Stomach (tissue), 9 donors: ENCODE measurements around the gene NCKAP5. TPM values are rescaled to one million over a fixed set of nuclear protein-coding genes. Genes with fewer than 3 reads are reported as not detected.

Experiments used
- DNase-seq, 2 donors: peaks; one replicate each; pipeline versions ENCODE4 v3.0.0 to v3.0.0-alpha.2; 2013 to 2019
- H3K27ac ChIP-seq, 5 donors: fragments of 200-600 bp in 4 of 5; sonication (generic) in 4 of 5; one replicate each; pipeline ENCODE4 v1.5.1; 2013 to 2019; ENCODE audit warnings: mild to moderate bottlenecking in 1 of 5, moderate library complexity in 1 of 5
- H3K27me3 ChIP-seq, 3 donors: fragments of 200-600 bp; sonication (generic); one replicate each; pipeline ENCODE4 v1.5.1; 2017 to 2019; ENCODE audit warnings: mixed run types in 1 of 3
- H3K36me3 ChIP-seq, 4 donors: fragments of 200-600 bp; sonication (generic); 1 replicate in 3 of 4; 2 replicates in 1 of 4; pipeline ENCODE4 v1.5.1; 2016 to 2019
- H3K4me1 ChIP-seq, 4 donors: fragments of 200-600 bp; sonication (generic); one replicate each; pipeline ENCODE4 v1.5.1; 2016 to 2019
- H3K4me3 ChIP-seq, 4 donors: fragments of 200-600 bp; sonication (generic) in 3 of 4; one replicate each; pipeline ENCODE4 v1.5.1; 2016 to 2019; ENCODE audit warnings: mild to moderate bottlenecking in 1 of 4
- H3K9me3 ChIP-seq, 4 donors: fragments of 200-600 bp; sonication (generic); one replicate each; pipeline ENCODE4 v1.5.1; 2016 to 2019
- EP300 ChIP-seq: sonication (generic); formaldehyde crosslinking; IDR thresholded peaks from one replicate; pipeline ENCODE4 v1.6.1; 2017; ENCODE audit warnings: antibody characterized with exemption
- POLR2A ChIP-seq, 4 donors: fragments of 450-650 bp; IDR thresholded peaks; one replicate each; pipeline ENCODE4 v1.6.1; 2016; ENCODE audit warnings: antibody characterized with exemption in 4 of 4, control low read depth in 2 of 4, mild to moderate bottlenecking in 1 of 4, moderate library complexity in 1 of 4
- POLR2AphosphoS5 ChIP-seq, 3 donors: sonication (generic); formaldehyde crosslinking; IDR thresholded peaks; one replicate each; pipeline ENCODE4 v1.6.1; 2016; ENCODE audit warnings: antibody characterized with exemption in 3 of 3
- WGBS, 5 donors: extraction: QIAGEN DNeasy Blood & Tissue Kit in 3 of 5; methylation state at CpG; one replicate each; pipeline versions ENCODE4 v1.1.5 to v1.1.7; 2013 to 2018; 5-methylcytosine and 5-hydroxymethylcytosine counted together
- intact Hi-C: fragments of 100-400 bp; cut with DNase I; formaldehyde crosslinking; loops from one replicate; pipeline ENCODE4 v1.15.1; 2023; ENCODE audit warnings: low total_unique reads
- polyA plus RNA-seq, 3 donors: library from polyadenylated mRNA; stranded (reverse); fragments of 200-250 nt; gene quantifications; one replicate each; pipeline ENCODE4 v1.2.3, GENCODE V29; 2013
- total RNA-seq, 5 donors: library from RNA; depleted of rRNA; stranded (reverse); fragments of >200 nt; gene quantifications; one replicate each; pipeline versions ENCODE4 v1.1.0 to v1.2.3, GENCODE V29; 2014 to 2016
- TF ChIP-seq, protein P1 (sequence below), 7 experiments: fragments of 450-650 bp in 4 of 7; fragments of 200-600 bp in 3 of 7; sonication (generic) in 3 of 7; IDR thresholded peaks; one replicate each; pipeline ENCODE4 v1.5.1; 2016 to 2019; ENCODE audit warnings: antibody characterized with exemption in 7 of 7, control low read depth in 2 of 7, mild to moderate bottlenecking in 1 of 7
- donor health status: healthy with polysubstance abuse.
- donor health status: Bipolar disorder and iron deficiency.
- donor health status: healthy.

Gene NCKAP5
- total and polyA plus RNA-seq, 8 donors: 0.58 to 8.0 (median 1.6) TPM; not detected in 1

DNA sequence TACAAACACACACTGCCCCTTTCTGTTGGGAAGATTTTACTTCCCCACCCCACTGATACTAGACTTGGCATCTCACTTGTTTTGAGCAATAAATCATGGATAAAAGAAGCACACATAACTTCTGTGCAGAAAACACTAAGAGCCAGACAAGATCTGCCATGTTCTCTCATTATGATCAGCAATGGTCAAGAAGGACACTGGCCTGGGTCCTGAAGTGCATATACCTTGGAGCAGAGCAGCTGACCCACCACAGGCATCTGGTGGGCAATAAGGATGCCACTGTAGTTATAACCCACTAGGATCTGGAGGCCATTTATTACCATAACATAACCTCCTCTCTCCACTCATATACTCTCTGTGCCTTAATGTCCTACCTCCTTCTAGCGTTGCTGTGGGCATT is 338.3 kb downstream of the NCKAP5 start:
- no peaks in the 10 kb centered on the region for H3K4me1 ChIP-seq
- no peak for TF ChIP-seq POLR2A (IDR thresholded peaks at IDR 0.05)
- TF ChIP-seq POLR2AphosphoS5 (IDR thresholded peaks at IDR 0.05): no peak
- TF ChIP-seq, protein P1, sequence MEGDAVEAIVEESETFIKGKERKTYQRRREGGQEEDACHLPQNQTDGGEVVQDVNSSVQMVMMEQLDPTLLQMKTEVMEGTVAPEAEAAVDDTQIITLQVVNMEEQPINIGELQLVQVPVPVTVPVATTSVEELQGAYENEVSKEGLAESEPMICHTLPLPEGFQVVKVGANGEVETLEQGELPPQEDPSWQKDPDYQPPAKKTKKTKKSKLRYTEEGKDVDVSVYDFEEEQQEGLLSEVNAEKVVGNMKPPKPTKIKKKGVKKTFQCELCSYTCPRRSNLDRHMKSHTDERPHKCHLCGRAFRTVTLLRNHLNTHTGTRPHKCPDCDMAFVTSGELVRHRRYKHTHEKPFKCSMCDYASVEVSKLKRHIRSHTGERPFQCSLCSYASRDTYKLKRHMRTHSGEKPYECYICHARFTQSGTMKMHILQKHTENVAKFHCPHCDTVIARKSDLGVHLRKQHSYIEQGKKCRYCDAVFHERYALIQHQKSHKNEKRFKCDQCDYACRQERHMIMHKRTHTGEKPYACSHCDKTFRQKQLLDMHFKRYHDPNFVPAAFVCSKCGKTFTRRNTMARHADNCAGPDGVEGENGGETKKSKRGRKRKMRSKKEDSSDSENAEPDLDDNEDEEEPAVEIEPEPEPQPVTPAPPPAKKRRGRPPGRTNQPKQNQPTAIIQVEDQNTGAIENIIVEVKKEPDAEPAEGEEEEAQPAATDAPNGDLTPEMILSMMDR (IDR thresholded peaks at IDR 0.05): no peak
- no peak for TF ChIP-seq EP300
- intact Hi-C loops: no loop called here
- H3K27ac ChIP-seq: no peak overlapping the region
- no peaks in the 10 kb centered on the region for H3K27me3 ChIP-seq
- 86 to 93% (median 90%) methylated on average over 1 of the region's 1 CpG for WGBS, 5 donors
- no peak for DNase-seq
- H3K4me3 ChIP-seq: no peak overlapping the region
- no peaks in the 10 kb centered on the region for H3K36me3 ChIP-seq
- no peaks in the 10 kb centered on the region for H3K9me3 ChIP-seq

DNA sequence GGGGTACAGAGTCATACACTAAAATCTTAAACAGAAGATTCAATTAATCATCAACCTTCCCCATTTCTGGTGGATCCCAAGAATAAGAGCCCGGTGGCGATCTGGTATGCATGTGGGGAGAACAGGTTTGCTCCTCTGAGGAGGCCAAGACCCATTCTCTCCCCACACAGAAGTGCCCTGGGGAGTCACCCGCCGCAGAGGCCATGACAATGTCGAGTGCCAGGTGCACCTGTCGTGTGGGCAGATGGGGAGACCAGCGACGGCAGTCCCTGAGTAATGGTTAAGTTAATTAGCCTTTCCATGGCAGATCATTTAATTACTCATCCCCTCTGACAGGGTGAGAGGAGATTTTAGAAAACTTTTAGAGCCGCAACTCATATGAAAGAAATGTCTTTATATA is 345.0 kb downstream of the NCKAP5 start:
- intact Hi-C loops: no loop called here
- no peaks in the 10 kb centered on the region for H3K27me3 ChIP-seq
- H3K9me3 ChIP-seq: no peaks in the 10 kb centered on the region
- no peaks in the 10 kb centered on the region for H3K36me3 ChIP-seq
- no peaks in the 10 kb centered on the region for H3K4me1 ChIP-seq
- WGBS, 5 donors: 84 to 91% (median 89%) methylated on average over 9 of the region's 9 CpGs
- TF ChIP-seq EP300: no peak
- TF ChIP-seq POLR2A (IDR thresholded peaks at IDR 0.05): no peak
- TF ChIP-seq, protein P1 (IDR thresholded peaks at IDR 0.05): no peak
- no peak for TF ChIP-seq POLR2AphosphoS5 (IDR thresholded peaks at IDR 0.05)
- no peak overlapping the region for H3K27ac ChIP-seq
- DNase-seq: no peak
- no peak overlapping the region for H3K4me3 ChIP-seq

DNA sequence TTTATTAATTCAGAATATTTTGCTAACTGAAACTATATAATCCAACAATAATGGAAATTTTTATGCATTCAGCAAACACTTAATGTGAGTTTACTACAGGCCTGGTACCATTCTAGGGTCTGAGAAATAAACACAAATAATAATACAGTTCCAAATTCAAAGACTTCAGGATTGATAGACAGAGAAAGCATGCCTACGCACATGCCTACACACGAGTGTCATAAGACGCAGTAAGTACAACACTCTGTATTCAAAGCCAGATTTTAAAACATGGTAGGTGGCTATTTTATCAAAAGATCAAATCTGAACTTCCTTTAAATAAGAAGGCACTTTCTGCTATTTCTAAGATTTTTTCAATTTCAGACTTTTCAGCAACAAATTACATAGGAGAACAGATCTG is 346.9 kb downstream of the NCKAP5 start:
- 90 to 97% (median 94%) methylated on average over 3 of the region's 3 CpGs for WGBS, 5 donors
- intact Hi-C loops: no loop called here

DNA sequence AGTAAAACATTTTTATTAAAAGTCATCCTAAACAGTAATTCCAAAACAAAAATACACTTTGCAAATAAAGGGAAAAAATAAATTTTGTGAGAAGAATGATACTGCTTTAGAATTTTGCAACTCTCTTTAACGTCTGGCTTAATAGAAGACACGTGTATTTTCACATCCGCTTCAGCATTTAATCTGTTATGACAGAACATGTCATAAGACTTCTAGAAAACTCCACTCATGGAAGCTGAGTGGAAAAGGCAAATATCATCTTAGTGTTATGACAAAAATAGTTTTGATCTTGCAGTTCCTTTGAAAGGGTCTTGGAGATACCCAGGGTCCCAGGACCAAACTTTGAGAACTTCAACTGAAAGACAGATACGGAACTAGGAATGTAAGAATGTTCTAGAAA is 350.1 kb downstream of the NCKAP5 start:
- TF ChIP-seq POLR2AphosphoS5 (IDR thresholded peaks at IDR 0.05): no peak
- TF ChIP-seq EP300: no peak
- TF ChIP-seq, protein P1 (IDR thresholded peaks at IDR 0.05): no peak
- TF ChIP-seq POLR2A (IDR thresholded peaks at IDR 0.05): no peak
- H3K4me1 ChIP-seq: no peaks in the 10 kb centered on the region
- no peaks in the 10 kb centered on the region for H3K27me3 ChIP-seq
- intact Hi-C loops: no loop called here
- no peak for DNase-seq
- H3K9me3 ChIP-seq: peaks cover 0 to 6% (median 0%) of the 10 kb centered on the region in 4 donors
- 64 to 89% (median 88%) methylated on average over 4 of the region's 4 CpGs for WGBS, 5 donors
- no peak overlapping the region for H3K27ac ChIP-seq
- H3K36me3 ChIP-seq: no peaks in the 10 kb centered on the region
- no peak overlapping the region for H3K4me3 ChIP-seq

More for the DNA sequence above, 346.9 kb downstream of the NCKAP5 start:
- Histone ChIP-seq H3K27ac (no peak overlapping the region), H3K4me3 (no peak overlapping the region), H3K9me3 (no peaks in the 10 kb centered on the region), H3K27me3 (no peaks in the 10 kb centered on the region), H3K4me1 (no peaks in the 10 kb centered on the region), H3K36me3 (no peaks in the 10 kb centered on the region)
- no peak for DNase-seq
- TF ChIP-seq POLR2AphosphoS5 (IDR thresholded peaks at IDR 0.05) (no peak), POLR2A (IDR thresholded peaks at IDR 0.05) (no peak), EP300 (no peak)
- TF ChIP-seq, protein P1 (IDR thresholded peaks at IDR 0.05): no peak
